H1 (cell line): ENCODE data around the gene CD84. TPM values are rescaled to one million over a fixed set of nuclear protein-coding genes. Genes with fewer than 3 reads are reported as not detected.

Experiments used
- CTCF ChIA-PET: fragments of 300-600 bp; sonication (Branson Sonifier 250); formaldehyde crosslinking; loops from one replicate; lab custom pipeline; 2021; ENCODE audit not compliant: partially characterized antibody; lab: Charles Lee
- POLR2A ChIA-PET: fragments of 300-600 bp; sonication (Branson Sonifier 250); formaldehyde crosslinking; loops from one replicate; lab custom pipeline; 2021; ENCODE audit warnings: inconsistent platforms; ENCODE audit not compliant: partially characterized antibody; lab: Charles Lee
- DNase-seq, 2 experiments: peaks; one replicate each; pipeline versions ENCODE4 v3.0.0 to v3.0.0-alpha.2; 2010 to 2022; ENCODE audit warnings: low spot score in 2 of 2, low read depth in 1 of 2, mixed read lengths in 1 of 2
- FAIRE-seq: peaks from 2 replicates; lab custom pipeline; 2011; peaks lifted over from hg19 to GRCh38; lab: Jason Lieb, UNC
- H2AFZ ChIP-seq: 2 replicates; pipeline ENCODE4 v1.8.1; 2012; ENCODE audit warnings: low read length, inconsistent platforms
- H2AK5ac ChIP-seq: 2 replicates; pipeline ENCODE4 v1.6.1; 2013; ENCODE audit warnings: low read depth, low read length
- H2BK120ac ChIP-seq: replicated peaks from 2 replicates; pipeline ENCODE3; 2013; ENCODE audit warnings: low read depth, low read length, inconsistent platforms
- H2BK12ac ChIP-seq: 2 replicates; pipeline ENCODE4 v1.6.1; 2013; ENCODE audit warnings: low read depth, low read length
- H2BK15ac ChIP-seq: 2 replicates; pipeline ENCODE4 v1.6.1; 2013; ENCODE audit warnings: low read length
- H2BK20ac ChIP-seq: 2 replicates; pipeline ENCODE4 v1.6.1; 2013; ENCODE audit warnings: low read length
- H2BK5ac ChIP-seq: 2 replicates; pipeline ENCODE4 v1.6.1; 2013; ENCODE audit warnings: low read depth, low read length
- H3K14ac ChIP-seq: 2 replicates; pipeline ENCODE4 v1.6.1; 2013; ENCODE audit warnings: inconsistent platforms; ENCODE audit not compliant: insufficient read length
- H3K18ac ChIP-seq: 2 replicates; pipeline ENCODE4 v1.6.1; 2013; ENCODE audit warnings: low read length; ENCODE audit errors: extremely low read depth
- H3K23ac ChIP-seq: 2 replicates; pipeline ENCODE4 v1.6.1; 2013; ENCODE audit warnings: inconsistent platforms; ENCODE audit not compliant: insufficient read length
- H3K23me2 ChIP-seq: 2 replicates; pipeline ENCODE4 v1.6.1; 2013; ENCODE audit warnings: low read depth, low read length
- H3K27ac ChIP-seq: 2 replicates; pipeline ENCODE4 v1.6.1; 2011; ENCODE audit warnings: low read depth, low read length, inconsistent platforms
- H3K27me3 ChIP-seq, 4 experiments: replicated peaks in 1 of 4; 1 replicate in 1 of 4; 2 replicates in 3 of 4; pipeline versions ENCODE4 v1.6.1 to v1.8.1; 2011 to 2013; ENCODE audit warnings: low read length in 3 of 4, mild to moderate bottlenecking in 3 of 4, inconsistent platforms in 2 of 4, mixed read lengths in 2 of 4, moderate library complexity in 1 of 4; ENCODE audit not compliant: control insufficient read depth in 3 of 4, insufficient read depth in 3 of 4; ENCODE audit errors: extremely low read depth in 1 of 4
- H3K36me3 ChIP-seq, 4 experiments: 2 replicates each; pipeline versions ENCODE4 v1.6.1 to v1.8.1; 2011 to 2013; ENCODE audit warnings: mild to moderate bottlenecking in 4 of 4, low read length in 3 of 4, moderate library complexity in 2 of 4, control low read depth in 1 of 4, inconsistent platforms in 1 of 4; ENCODE audit not compliant: insufficient read depth in 4 of 4, control insufficient read depth in 2 of 4
- H3K4ac ChIP-seq: replicated peaks from 2 replicates; pipeline ENCODE3; 2013; ENCODE audit warnings: low read length, low read depth, mixed read lengths, inconsistent platforms; ENCODE audit not compliant: insufficient read length
- H3K4me1 ChIP-seq, 4 experiments: replicated peaks in 1 of 4; 1 replicate in 1 of 4; 2 replicates in 3 of 4; pipeline versions ENCODE4 v1.6.1 to v1.8.1; 2011 to 2013; ENCODE audit warnings: low read length in 3 of 4, inconsistent platforms in 2 of 4, mixed read lengths in 1 of 4; ENCODE audit not compliant: insufficient read depth in 4 of 4, control insufficient read depth in 3 of 4
- H3K4me2 ChIP-seq, 2 experiments: 2 replicates each; pipeline versions ENCODE4 v1.6.1 to v1.8.1; 2011 to 2013; ENCODE audit warnings: low read depth in 2 of 2, low read length in 2 of 2, control low read depth in 1 of 2, inconsistent platforms in 1 of 2, mild to moderate bottlenecking in 1 of 2; ENCODE audit not compliant: insufficient read depth in 1 of 2
- H3K4me3 ChIP-seq, 4 experiments: fragments of 200-600, 300-600 bp in 1 of 4; sonication (generic), shearing (Covaris generic), sonication (Bioruptor Twin) in 1 of 4; 2 replicates each; pipeline versions ENCODE4 v1.5.1 to v1.8.1; 2011 to 2016; ENCODE audit warnings: low read length in 4 of 4, low read depth in 3 of 4, control low read depth in 2 of 4, inconsistent platforms in 2 of 4, mild to moderate bottlenecking in 2 of 4, mixed read lengths in 1 of 4, moderate library complexity in 1 of 4; ENCODE audit not compliant: insufficient read depth in 2 of 4; ENCODE audit errors: extremely low read depth in 1 of 4
- H3K56ac ChIP-seq: replicated peaks from 2 replicates; pipeline ENCODE3; 2013; ENCODE audit warnings: low read depth, mild to moderate bottlenecking, mixed read lengths, low read length, inconsistent platforms; ENCODE audit not compliant: insufficient read length
- H3K79me1 ChIP-seq: 2 replicates; pipeline ENCODE4 v1.6.1; 2013; ENCODE audit warnings: low read depth, low read length, control low read depth
- H3K79me2 ChIP-seq, 2 experiments: 2 replicates each; pipeline versions ENCODE4 v1.6.1 to v1.8.1; 2012 to 2013; ENCODE audit warnings: low read length in 2 of 2, mild to moderate bottlenecking in 2 of 2, inconsistent platforms in 1 of 2; ENCODE audit not compliant: insufficient read depth in 2 of 2, control insufficient read depth in 1 of 2
- H3K9ac ChIP-seq, 4 experiments: replicated peaks in 1 of 4; 1 replicate in 1 of 4; 2 replicates in 3 of 4; pipeline versions ENCODE4 v1.6.1 to v1.8.1; 2011 to 2013; ENCODE audit warnings: low read depth in 3 of 4, low read length in 3 of 4, control low read depth in 2 of 4, mild to moderate bottlenecking in 2 of 4, moderate library complexity in 2 of 4, inconsistent platforms in 1 of 4; ENCODE audit errors: extremely low read depth in 1 of 4
- H3K9me3 ChIP-seq, 2 experiments: 2 replicates each; pipeline versions ENCODE4 v1.6.1 to v1.8.1; 2012 to 2013; ENCODE audit warnings: mild to moderate bottlenecking in 2 of 2, moderate library complexity in 2 of 2, control low read depth in 1 of 2, inconsistent platforms in 1 of 2, low read depth in 1 of 2, low read length in 1 of 2, mixed read lengths in 1 of 2; ENCODE audit not compliant: insufficient read depth in 2 of 2
- H4K20me1 ChIP-seq, 2 experiments: replicated peaks in 1 of 2; 2 replicates each; pipeline versions ENCODE3 to v1.8.1; 2011 to 2013; ENCODE audit warnings: inconsistent platforms in 2 of 2, low read length in 2 of 2, mild to moderate bottlenecking in 1 of 2; ENCODE audit not compliant: insufficient read depth in 2 of 2, control insufficient read depth in 1 of 2
- H4K5ac ChIP-seq: 2 replicates; pipeline ENCODE4 v1.6.1; 2013; ENCODE audit warnings: low read length, low read depth, mixed read lengths, inconsistent platforms; ENCODE audit not compliant: insufficient read length
- H4K8ac ChIP-seq: 2 replicates; pipeline ENCODE4 v1.8.0; 2013; ENCODE audit warnings: mild to moderate bottlenecking, moderate library complexity, low read length, inconsistent platforms; ENCODE audit not compliant: insufficient read depth; ENCODE audit errors: extremely low read depth
- H4K91ac ChIP-seq: replicated peaks from 2 replicates; pipeline ENCODE3; 2013; ENCODE audit warnings: low read length, mixed read lengths, inconsistent platforms; ENCODE audit not compliant: insufficient read length
- BACH1 ChIP-seq: IDR thresholded peaks from 2 replicates; pipeline ENCODE4 v1.6.1; 2012; ENCODE audit warnings: low read length, improper control_type of control experiment
- CHD2 ChIP-seq: IDR thresholded peaks from 2 replicates; pipeline ENCODE4 v1.6.1; 2012; ENCODE audit warnings: low read length, improper control_type of control experiment
- E2F6 ChIP-seq: IDR thresholded peaks from 2 replicates; pipeline ENCODE4 v1.6.1; 2012; ENCODE audit warnings: inconsistent platforms
- GTF2F1 ChIP-seq: IDR thresholded peaks from 2 replicates; pipeline ENCODE4 v1.6.1; 2012; ENCODE audit warnings: low read depth, low read length, improper control_type of control experiment, borderline replicate concordance
- NRF1 ChIP-seq: IDR thresholded peaks from 2 replicates; pipeline ENCODE4 v1.6.1; 2011; ENCODE audit warnings: mild to moderate bottlenecking, low read depth, low read length, improper control_type of control experiment
- POLR2A ChIP-seq, 2 experiments: IDR thresholded peaks; 1 replicate in 1 of 2; 2 replicates in 1 of 2; pipeline ENCODE4 v1.6.1; 2011; ENCODE audit warnings: low read depth in 2 of 2, low read length in 2 of 2, mild to moderate bottlenecking in 2 of 2; ENCODE audit errors: control extremely low read depth in 1 of 2
- RNF2 ChIP-seq: fragments of 200-900, 300-1000 bp; sonication (generic); IDR thresholded peaks from 2 replicates; pipeline ENCODE4 v1.7.1; 2016; ENCODE audit warnings: borderline replicate concordance, low read depth, mild to moderate bottlenecking, antibody characterized with exemption, low read length; ENCODE audit not compliant: poor library complexity, severe bottlenecking; ENCODE audit errors: missing control alignments
- ZNF274 ChIP-seq: IDR thresholded peaks from 2 replicates; pipeline ENCODE4 v1.7.0; 2012; ENCODE audit warnings: low read length, borderline replicate concordance; ENCODE audit errors: extremely low read depth
- WGBS, 2 experiments: shearing (Covaris generic) in 1 of 2; methylation state at CpG; one replicate each; pipeline versions ENCODE4 v1.1.6 to v1.1.7; 2013 to 2015; ENCODE audit warnings: low lambda C conversion rate in 2 of 2, mixed read lengths in 2 of 2, inconsistent platforms in 1 of 2, low coverage in 1 of 2, missing lambda C conversion rate in 1 of 2; ENCODE audit not compliant: insufficient replicate concordance in 2 of 2, insufficient coverage in 1 of 2, insufficient read length in 1 of 2; ENCODE audit errors: extremely low coverage in 1 of 2, missing lambda C conversion rate in 1 of 2; 5-methylcytosine and 5-hydroxymethylcytosine counted together
- polyA plus RNA-seq, 7 experiments: library from polyadenylated mRNA; depleted of rRNA in 3 of 7; stranded (reverse) in 5 of 7; unstranded in 2 of 7; fragments of >200 nt in 5 of 7; fragments of 200-250 nt in 2 of 7; gene quantifications; 1 replicate in 5 of 7; 2 replicates in 1 of 7; 4 replicates in 1 of 7; pipeline versions ENCODE4 v1.2.1 to v1.2.3, GENCODE V29; 2011 to 2013; ENCODE audit warnings: missing spikeins in 2 of 7, mixed read lengths in 2 of 7
- total RNA-seq: library from RNA; stranded (reverse); fragmentation: NEBNext Ultra II Directional; extraction: Animal tissue kit (Norgen Biotek cat#: 25700); gene quantifications from 2 replicates; pipeline ENCODE4 v1.2.1, GENCODE V29; 2021

CD84 gene
- total and polyA plus RNA-seq, 2 of the 8 experiments (the other 6 are each of a cell fraction or from before 2014, with no cell fraction given): not detected

- ChIA-PET CTCF (interaction anchor here (0.6 to 2.1 kb wide), 4 partner anchors 12 to 142 kb away, joined by 3 to 5 read pairs (median 3); no protein-coding TSS in a partner anchor), POLR2A (no interaction called here)
- no peak overlapping the region for H2BK20ac ChIP-seq
- no peak overlapping the region for H2BK120ac ChIP-seq
- no peak overlapping the region for H3K23ac ChIP-seq
- 0 out of 4 replicates have a peak, but pooled peaks cover 0 to 2% of the 10 kb centered on the region in 2 experiments for H3K9me3 ChIP-seq
- H2BK15ac ChIP-seq: no peak overlapping the region
- H2AK5ac ChIP-seq: no peak overlapping the region
- no peaks in the 10 kb centered on the region for H3K79me1 ChIP-seq
- H2AFZ ChIP-seq: no peak overlapping the region
- no peak overlapping the region for H3K18ac ChIP-seq
- H3K14ac ChIP-seq: no peak overlapping the region
- H3K9ac ChIP-seq: no peak overlapping the region
- H4K91ac ChIP-seq: no peak overlapping the region
- no peak overlapping the region for H2BK5ac ChIP-seq
- H4K5ac ChIP-seq: no peak overlapping the region
- no peak overlapping the region for H3K4me3 ChIP-seq
- no peaks in the 10 kb centered on the region for H3K79me2 ChIP-seq
- H3K23me2 ChIP-seq: no peaks in the 10 kb centered on the region
- DNase-seq: no peak
- H4K8ac ChIP-seq: no peak overlapping the region
- no peaks in the 10 kb centered on the region for H4K20me1 ChIP-seq
- H2BK12ac ChIP-seq: no peak overlapping the region
- no peak overlapping the region for H3K27ac ChIP-seq
- peaks cover 3 to 6% (median 5%) of the 10 kb centered on the region in 4 experiments; a peak in 5 of 7 replicates for H3K4me1 ChIP-seq
- FAIRE-seq: no peak
- 91% methylated on average over 3 of the region's 3 CpGs; no CpG with 5 or more reads in 1 of the 2 experiments for WGBS, 2 experiments
- no peak overlapping the region for H3K4me2 ChIP-seq
- H3K27me3 ChIP-seq: no peaks in the 10 kb centered on the region
- H3K36me3 ChIP-seq: no peaks in the 10 kb centered on the region
- no peak overlapping the region for H3K56ac ChIP-seq
- H3K4ac ChIP-seq: no peak overlapping the region
- TF ChIP-seq BACH1: no peak
- TF ChIP-seq E2F6: no peak
- no peak for TF ChIP-seq POLR2A (IDR thresholded peaks at IDR 0.05; ENCODE audit: control extremely low read depth in 1 of 2, low read depth in 2 of 2, low read length in 2 of 2)
- no peak for TF ChIP-seq ZNF274
- no peak for TF ChIP-seq RNF2
- TF ChIP-seq CHD2: no peak
- no peak for TF ChIP-seq NRF1
- TF ChIP-seq GTF2F1: no peak
Observed at GRCh38 chr1:160522136-160522535, 57.2 kb downstream of the CD84 start.
